IMR-90 (cell line): ENCODE results near the gene OPCML. TPM values are rescaled to one million over a fixed set of nuclear protein-coding genes. Genes with fewer than 3 reads are reported as not detected.

ENCODE experiments used
- ATAC-seq: fragments of 200-7000 bp; cut with Tn5 transposase; 2 replicates; pipeline ENCODE4 v1.9.1; 2020; ENCODE audit warnings: low read depth, mild to moderate bottlenecking, moderate library complexity
- BruUV-seq: library from RNA; stranded (reverse); fragments of 400-500 nt; replicated peaks from 2 replicates; lab custom pipeline; 2021; lab: Mats Ljungman, UMichigan
- CTCF ChIA-PET: fragments of 300-600 bp; formaldehyde crosslinking; extraction: SDS; loops from one replicate; lab custom pipeline; 2021; ENCODE audit warnings: antibody characterized with exemption; lab: Yijun Ruan, JAX
- POLR2A ChIA-PET: fragments of 300-600 bp; sonication (Branson Sonifier 250); formaldehyde crosslinking; loops from one replicate; lab custom pipeline; 2022; ENCODE audit warnings: antibody characterized with exemption; ENCODE audit not compliant: unreplicated experiment; lab: Charles Lee
- DNase-seq: peaks from one replicate; pipeline ENCODE4 v3.0.0; 2013
- H2AFZ ChIP-seq: replicated peaks from 2 replicates; pipeline ENCODE3; 2013; ENCODE audit warnings: low read length, mild to moderate bottlenecking; ENCODE audit not compliant: poor library complexity
- H2AK5ac ChIP-seq: 2 replicates; pipeline ENCODE4 v1.6.1; 2013; ENCODE audit warnings: low read depth, low read length, inconsistent platforms
- H2AK9ac ChIP-seq: replicated peaks from 2 replicates; pipeline ENCODE3; 2013; ENCODE audit warnings: mild to moderate bottlenecking, low read depth, low read length, moderate library complexity; ENCODE audit not compliant: poor library complexity
- H2BK120ac ChIP-seq: 2 replicates; pipeline ENCODE4 v1.6.1; 2013; ENCODE audit warnings: low read depth, low read length, inconsistent platforms
- H2BK15ac ChIP-seq: 3 replicates; pipeline ENCODE4 v1.6.1; 2013; ENCODE audit warnings: low read depth, low read length, inconsistent platforms
- H2BK20ac ChIP-seq: 2 replicates; pipeline ENCODE4 v1.6.1; 2013; ENCODE audit warnings: low read depth, mild to moderate bottlenecking, inconsistent platforms, low read length, moderate library complexity
- H2BK5ac ChIP-seq: 2 replicates; pipeline ENCODE4 v1.6.1; 2013; ENCODE audit warnings: mild to moderate bottlenecking, low read depth, low read length, inconsistent platforms; ENCODE audit not compliant: poor library complexity, severe bottlenecking
- H3K14ac ChIP-seq: replicated peaks from 2 replicates; pipeline ENCODE4 v1.6.1; 2013; ENCODE audit warnings: low read depth, low read length, inconsistent platforms
- H3K18ac ChIP-seq: 2 replicates; pipeline ENCODE4 v1.6.1; 2013; ENCODE audit warnings: low read depth, low read length, control low read depth
- H3K23ac ChIP-seq: 2 replicates; pipeline ENCODE4 v1.6.1; 2013; ENCODE audit warnings: low read depth, low read length, inconsistent platforms
- H3K27ac ChIP-seq: 2 replicates; pipeline ENCODE4 v1.5.1; 2013; ENCODE audit warnings: mild to moderate bottlenecking, control low read depth, low read length; ENCODE audit not compliant: insufficient read depth
- H3K27me3 ChIP-seq: 2 replicates; pipeline ENCODE4 v1.6.1; 2013; ENCODE audit warnings: low read length; ENCODE audit not compliant: control insufficient read depth, insufficient read depth
- H3K36me3 ChIP-seq: 2 replicates; pipeline ENCODE4 v1.6.1; 2013; ENCODE audit warnings: low read length, mixed read lengths; ENCODE audit not compliant: control insufficient read depth, insufficient read depth
- H3K4ac ChIP-seq: 2 replicates; pipeline ENCODE4 v1.6.1; 2013; ENCODE audit warnings: low read depth, low read length, inconsistent platforms
- H3K4me1 ChIP-seq: 2 replicates; pipeline ENCODE4 v1.6.1; 2013; ENCODE audit warnings: low read length, mixed read lengths; ENCODE audit not compliant: control insufficient read depth, insufficient read depth
- H3K4me2 ChIP-seq: 2 replicates; pipeline ENCODE4 v1.6.1; 2013; ENCODE audit warnings: low read depth, mild to moderate bottlenecking, control low read depth, low read length, moderate library complexity
- H3K4me3 ChIP-seq: 2 replicates; pipeline ENCODE4 v1.5.1; 2013; ENCODE audit warnings: low read depth, mild to moderate bottlenecking, control low read depth, low read length, moderate library complexity; ENCODE audit not compliant: insufficient read depth
- H3K56ac ChIP-seq: 2 replicates; pipeline ENCODE4 v1.6.1; 2013; ENCODE audit warnings: low read length, inconsistent platforms; ENCODE audit not compliant: insufficient read depth; ENCODE audit errors: extremely low read depth
- H3K79me1 ChIP-seq, 2 experiments: 2 replicates each; pipeline ENCODE4 v1.6.1; 2013; ENCODE audit warnings: low read length in 2 of 2, inconsistent platforms in 1 of 2, low read depth in 1 of 2
- H3K9ac ChIP-seq: 2 replicates; pipeline ENCODE4 v1.6.1; 2013; ENCODE audit warnings: low read depth, low read length, control low read depth
- H3K9me1 ChIP-seq: 2 replicates; pipeline ENCODE4 v1.6.1; 2013; ENCODE audit warnings: low read length, inconsistent platforms; ENCODE audit not compliant: insufficient read depth
- H3K9me3 ChIP-seq: 2 replicates; pipeline ENCODE4 v1.6.1; 2013; ENCODE audit warnings: low read length; ENCODE audit not compliant: control insufficient read depth, insufficient read depth
- H4K20me1 ChIP-seq: 2 replicates; pipeline ENCODE4 v1.6.1; 2013; ENCODE audit warnings: low read length, inconsistent platforms; ENCODE audit not compliant: insufficient read depth
- H4K5ac ChIP-seq: 2 replicates; pipeline ENCODE4 v1.6.1; 2013; ENCODE audit warnings: mild to moderate bottlenecking, low read depth, low read length, control low read depth
- H4K8ac ChIP-seq, 2 experiments: 2 replicates each; pipeline ENCODE4 v1.6.1; 2013; ENCODE audit warnings: low read depth in 2 of 2, low read length in 2 of 2, control low read depth in 1 of 2, inconsistent platforms in 1 of 2
- H4K91ac ChIP-seq: 2 replicates; pipeline ENCODE4 v1.6.1; 2013; ENCODE audit warnings: low read depth, low read length, inconsistent platforms; ENCODE audit not compliant: insufficient read depth
- BHLHE40 ChIP-seq: fragments of 150-350 bp; IDR thresholded peaks from 2 replicates; pipeline ENCODE4 v1.6.1; 2016; ENCODE audit warnings: mild to moderate bottlenecking, low read depth, low read length
- CEBPB ChIP-seq: IDR thresholded peaks from 2 replicates; pipeline ENCODE4 v1.6.1; 2012; ENCODE audit warnings: low read depth, low read length, improper control_type of control experiment
- CHD1 ChIP-seq: IDR thresholded peaks from 2 replicates; pipeline ENCODE4 v1.6.1; 2012; ENCODE audit warnings: low read depth, low read length, improper control_type of control experiment
- CTCF ChIP-seq: conservative IDR thresholded peaks from 2 replicates; pipeline ENCODE4 v1.5.1; 2012; ENCODE audit warnings: mild to moderate bottlenecking, low read depth, low read length, improper control_type of control experiment
- ELK1 ChIP-seq: fragments of 150-350 bp; IDR thresholded peaks from 2 replicates; pipeline ENCODE4 v1.6.1; 2016; ENCODE audit warnings: low read depth, mild to moderate bottlenecking, low read length, moderate library complexity, borderline replicate concordance
- FOS ChIP-seq: fragments of 150-350 bp; IDR thresholded peaks from 2 replicates; pipeline ENCODE4 v1.6.1; 2016; ENCODE audit warnings: low read depth, low read length
- MAFK ChIP-seq: IDR thresholded peaks from 2 replicates; pipeline ENCODE4 v1.6.1; 2012; ENCODE audit warnings: low read depth, low read length, improper control_type of control experiment
- MAZ ChIP-seq: IDR thresholded peaks from 2 replicates; pipeline ENCODE4 v1.6.1; 2012; ENCODE audit warnings: low read depth, mild to moderate bottlenecking, low read length, improper control_type of control experiment, moderate library complexity, borderline replicate concordance
- MXI1 ChIP-seq: IDR thresholded peaks from 2 replicates; pipeline ENCODE4 v1.6.1; 2012; ENCODE audit warnings: low read depth, mild to moderate bottlenecking, low read length, moderate library complexity, borderline replicate concordance
- NFE2L2 ChIP-seq: fragments of 150-350 bp; IDR thresholded peaks from 2 replicates; pipeline ENCODE4 v1.6.1; 2016; ENCODE audit warnings: low read depth, mild to moderate bottlenecking, low read length
- POLR2A ChIP-seq: IDR thresholded peaks from 2 replicates; pipeline ENCODE4 v1.6.1; 2012; ENCODE audit warnings: mild to moderate bottlenecking, low read depth, low read length
- RAD21 ChIP-seq: IDR thresholded peaks from 2 replicates; pipeline ENCODE4 v1.6.1; 2012; ENCODE audit warnings: low read length, improper control_type of control experiment
- RCOR1 ChIP-seq: IDR thresholded peaks from 2 replicates; pipeline ENCODE4 v1.6.1; 2012; ENCODE audit warnings: mild to moderate bottlenecking, low read length, improper control_type of control experiment; ENCODE audit not compliant: insufficient replicate concordance
- RFX5 ChIP-seq: IDR thresholded peaks from 2 replicates; pipeline ENCODE4 v1.8.0; 2012; ENCODE audit warnings: low read depth, mild to moderate bottlenecking, low read length, moderate library complexity
- SMC3 ChIP-seq: fragments of 150-350 bp; IDR thresholded peaks from 2 replicates; pipeline ENCODE4 v1.6.1; 2016; ENCODE audit warnings: low read depth, mild to moderate bottlenecking, antibody characterized with exemption, low read length, moderate library complexity
- USF2 ChIP-seq: fragments of 150-350 bp; IDR thresholded peaks from 2 replicates; pipeline ENCODE4 v1.6.1; 2017; ENCODE audit warnings: mild to moderate bottlenecking, antibody characterized with exemption, low read length, low read depth
- WGBS, 2 experiments: methylation state at CpG; one replicate each; pipeline versions ENCODE4 v1.1.5 to v1.1.7; 2013; ENCODE audit warnings: missing lambda C conversion rate in 2 of 2; ENCODE audit not compliant: insufficient read length in 1 of 2; ENCODE audit errors: extremely low coverage in 2 of 2; 5-methylcytosine and 5-hydroxymethylcytosine counted together
- dilution Hi-C: fragments of 300-500 bp; cut with HindIII; formaldehyde crosslinking; loops from one replicate; pipeline ENCODE4 v1.14.3; 2018; ENCODE audit warnings: low sequenced_read_pairs; ENCODE audit not compliant: unreplicated experiment
- in situ Hi-C: fragments of 300-500 bp; cut with MboI; formaldehyde crosslinking; loops from 3 replicates; pipeline ENCODE4 v1.14.3; 2019; ENCODE audit warnings: low sequenced_read_pairs, inconsistent platforms, mixed read lengths
- intact Hi-C: fragments of 100-400 bp; cut with micrococcal nuclease; formaldehyde crosslinking; loops from 2 replicates; pipeline ENCODE4 v1.10.0; 2022
- polyA plus RNA-seq, 3 experiments: library from polyadenylated mRNA; depleted of rRNA; stranded (reverse); fragments of >200 nt; gene quantifications; 2 replicates each; pipeline ENCODE4 v1.2.3, GENCODE V29; 2012; ENCODE audit warnings: low replicate concordance in 1 of 3
- total RNA-seq: library from RNA; depleted of rRNA; stranded (reverse); fragments of >200 nt; gene quantifications from 2 replicates; pipeline ENCODE4 v1.2.3, GENCODE V29; 2012

The OPCML gene
- total and polyA plus RNA-seq, 2 of the 4 experiments (the other 2 are of a cell fraction), result under 0.01 to 2.6 TPM

GRCh38 chr11:132692891-132693290, 839.4 kb downstream of the OPCML start:
- Histone ChIP-seq H3K79me1 (no peaks in the 10 kb centered on the region), H2AK9ac (no peak overlapping the region), H3K36me3 (no peaks in the 10 kb centered on the region), H4K20me1 (no peaks in the 10 kb centered on the region), H3K56ac (no peak overlapping the region), H3K4me3 (no peak overlapping the region), H3K9me1 (no peaks in the 10 kb centered on the region), H4K91ac (no peak overlapping the region), H3K14ac (no peak overlapping the region), H3K4ac (no peak overlapping the region), H3K9me3 (no peaks in the 10 kb centered on the region), H2BK20ac (no peak overlapping the region), H3K4me2 (no peak overlapping the region), H4K5ac (no peak overlapping the region), H2AK5ac (no peak overlapping the region), H3K27me3 (no peaks in the 10 kb centered on the region), H3K27ac (no peak overlapping the region), H3K18ac (no peak overlapping the region), H2BK5ac (no peak overlapping the region), H3K4me1 (no peaks in the 10 kb centered on the region), H2AFZ (no peak overlapping the region), H2BK15ac (no peak overlapping the region), H3K23ac (no peak overlapping the region), H2BK120ac (no peak overlapping the region), H3K9ac (no peak overlapping the region), H4K8ac (no peak overlapping the region)
- TF ChIP-seq SMC3 (no peak), MAFK (no peak), NFE2L2 (no peak), USF2 (no peak), CEBPB (no peak), RCOR1 (no peak), CHD1 (no peak), MAZ (no peak), MXI1 (no peak), BHLHE40 (no peak), RAD21 (no peak), ELK1 (no peak), CTCF (no peak), POLR2A (no peak), FOS (no peak), RFX5 (no peak)
- POLR2A ChIA-PET, result no interaction called here
- CTCF ChIA-PET, result no interaction called here
- intact Hi-C loops, result no loop called here
- no TSS peak for BruUV-seq
- WGBS, 2 experiments, result no CpG with 5 or more reads among the region's 1 CpG
- ATAC-seq (no peak), DNase-seq (no peak)
- in situ Hi-C loops, result no loop called here
- dilution Hi-C loops, result no loop called here
